ENCODE results near the gene ZNF628. TPM values are rescaled to one million over a fixed set of nuclear protein-coding genes. Genes with fewer than 3 reads are reported as not detected.

ZNF628 gene
- total RNA-seq, 4 donors from 2014 or later: 5.4 to 17.9 (median 12.2) TPM

GRCh38 chr19:55489711-55490477 lies 13.5 kb downstream of the ZNF628 start:
- WGBS, 2 donors: 72 to 84% methylated on average over 9 to 18 of the region's 21 CpGs
- no peak overlapping the region for H3K4me3 ChIP-seq (ENCODE audit: low read depth, poor library complexity, severe bottlenecking)
- no peak for DNase-seq (ENCODE audit: low spot score in 2 of 2)
- TF ChIP-seq CTCF (IDR thresholded peaks at IDR 0.05) (no peak), POLR2A (IDR thresholded peaks at IDR 0.05) (no peak)
- intact Hi-C loops (cut with DNase I; ENCODE audit: low total_unique reads): loop anchor here (10.0 kb wide), 1 partner anchor 345 kb away; the partner anchor contains the start of gene TNNT1

GRCh38 chr19:55490478-55491432 lies 14.3 kb downstream of the ZNF628 start:
- intact Hi-C loops (cut with DNase I; ENCODE audit: low total_unique reads): loop anchor here (10.0 kb wide), 1 partner anchor 346 kb away; the partner anchor contains the start of gene TNNT1
- TF ChIP-seq CTCF (IDR thresholded peaks at IDR 0.05): no peak
- TF ChIP-seq POLR2A (IDR thresholded peaks at IDR 0.05): no peak
- DNase-seq (ENCODE audit: low spot score in 2 of 2): no peak
- no peak overlapping the region for H3K4me3 ChIP-seq (ENCODE audit: low read depth, poor library complexity, severe bottlenecking)
- WGBS, 2 donors: 68 to 75% methylated on average over 21 to 49 of the region's 52 CpGs

- no peak overlapping the region for H3K4me3 ChIP-seq (ENCODE audit: low read depth, poor library complexity, severe bottlenecking)
- no peak for DNase-seq (ENCODE audit: low spot score in 2 of 2)
- intact Hi-C loops (cut with DNase I; ENCODE audit: low total_unique reads): loop anchor here (10.0 kb wide), 1 partner anchor 347 kb away; the partner anchor contains the start of gene TNNT1
- WGBS, 2 donors: 36 to 58% methylated on average over 23 of the region's 24 CpGs
- TF ChIP-seq POLR2A (IDR thresholded peaks at IDR 0.05) (no peak), CTCF (IDR thresholded peaks at IDR 0.05) (no peak)
These were observed 15.3 kb downstream of the ZNF628 start for GRCh38 chr19:55491546-55492360.

- DNase-seq (ENCODE audit: low spot score in 2 of 2): no peak
- 39 to 45% methylated on average over 12 of the region's 12 CpGs for WGBS, 2 donors
- intact Hi-C loops (cut with DNase I; ENCODE audit: low total_unique reads): loop anchor here (10.0 kb wide), 1 partner anchor 348 kb away; the partner anchor contains the start of gene TNNT1
- H3K4me3 ChIP-seq (ENCODE audit: low read depth, poor library complexity, severe bottlenecking): no peak overlapping the region
- TF ChIP-seq POLR2A (IDR thresholded peaks at IDR 0.05): no peak
- TF ChIP-seq CTCF (IDR thresholded peaks at IDR 0.05): no peak
These were observed 16.0 kb downstream of the ZNF628 start for GRCh38 chr19:55492362-55492944.
